HG03354 (cell line): ENCODE data around the gene FOXK2.
"Not testable (repeated sequence)": the region's sequence is repeated elsewhere in the genome, so short reads cannot be mapped to it uniquely, and the experiment has no call there.

ENCODE experiments used
- ATAC-seq: cut with Tn5 transposase; IDR thresholded peaks from one replicate; pipeline ENCODE4 v1.9.1; 2021; ENCODE audit warnings: mild to moderate bottlenecking; ENCODE audit not compliant: unreplicated experiment, poor library complexity, severe bottlenecking

The FOXK2 gene

DNA sequence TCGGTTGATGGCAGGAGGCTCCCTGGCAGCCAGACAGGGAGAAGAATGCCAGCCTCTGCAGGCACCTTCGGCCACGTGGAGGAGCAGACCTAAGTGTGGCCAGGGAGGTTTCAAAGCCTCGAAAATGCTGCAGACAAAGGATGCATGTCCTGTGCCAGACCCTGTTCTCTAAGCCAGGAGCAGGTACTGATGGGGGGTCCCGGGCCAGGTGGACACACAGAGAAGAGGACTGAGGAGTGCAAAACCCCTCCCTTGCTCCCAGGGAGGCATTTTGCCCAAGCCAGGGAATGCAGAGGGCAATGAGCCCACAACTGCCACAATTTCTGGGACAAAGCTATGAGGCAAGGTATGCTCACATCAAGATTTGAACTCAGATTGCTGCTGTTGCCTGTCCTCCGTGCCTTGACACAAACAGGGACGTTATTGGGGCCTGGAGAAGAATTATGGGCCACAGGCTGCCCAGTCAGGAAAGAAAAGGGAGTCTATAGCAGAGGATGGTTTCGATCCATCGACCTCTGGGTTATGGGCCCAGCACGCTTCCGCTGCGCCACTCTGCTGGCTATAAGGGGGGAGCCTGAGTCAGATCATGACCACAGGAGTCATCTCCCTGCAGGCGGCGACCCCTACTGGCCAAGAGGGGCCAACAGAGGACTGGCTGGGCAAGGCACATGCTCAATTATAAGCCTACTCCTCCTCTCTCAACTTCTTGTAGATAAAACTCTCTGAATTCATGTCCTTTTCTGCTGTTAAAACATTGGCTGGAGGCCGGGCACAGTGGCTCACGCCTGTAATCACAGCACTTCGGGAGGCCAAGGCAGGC is 25.1 kb upstream of the FOXK2 start:
- peak; percentile 62 for ATAC-seq

DNA sequence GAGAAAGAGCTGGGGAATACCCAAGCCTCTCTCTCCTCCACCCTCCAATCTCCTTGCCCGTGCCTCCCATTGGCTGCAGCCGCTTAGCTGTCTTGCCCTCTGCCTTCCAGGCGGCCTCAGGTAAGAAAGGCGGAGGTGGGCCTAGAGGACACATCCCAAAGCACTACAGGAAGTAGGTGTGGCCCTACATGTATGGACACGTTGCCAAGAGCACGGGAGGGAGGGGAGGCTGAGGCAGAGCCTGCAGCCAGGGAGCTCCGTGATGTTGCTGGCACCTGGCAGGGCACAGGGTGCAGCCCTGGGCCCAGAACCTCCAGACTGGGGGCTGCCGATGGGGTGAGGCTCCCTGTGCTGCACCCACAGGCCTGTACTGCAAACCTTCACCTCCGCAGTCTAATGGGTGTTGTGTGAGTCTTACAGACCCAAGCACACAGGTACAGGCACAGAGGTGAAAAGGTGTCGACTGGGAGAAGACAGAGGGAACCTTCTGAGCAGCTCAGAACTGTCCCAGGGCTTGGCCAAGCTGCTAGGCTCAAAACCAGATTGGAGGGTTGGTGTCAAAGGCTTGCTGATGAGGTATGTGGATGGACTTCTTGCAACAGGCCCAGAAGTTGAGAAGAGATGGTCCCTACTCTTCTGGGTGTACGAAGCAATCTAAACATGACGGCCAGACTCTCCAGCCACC is 23.5 kb upstream of the FOXK2 start:
- no peak for ATAC-seq

DNA sequence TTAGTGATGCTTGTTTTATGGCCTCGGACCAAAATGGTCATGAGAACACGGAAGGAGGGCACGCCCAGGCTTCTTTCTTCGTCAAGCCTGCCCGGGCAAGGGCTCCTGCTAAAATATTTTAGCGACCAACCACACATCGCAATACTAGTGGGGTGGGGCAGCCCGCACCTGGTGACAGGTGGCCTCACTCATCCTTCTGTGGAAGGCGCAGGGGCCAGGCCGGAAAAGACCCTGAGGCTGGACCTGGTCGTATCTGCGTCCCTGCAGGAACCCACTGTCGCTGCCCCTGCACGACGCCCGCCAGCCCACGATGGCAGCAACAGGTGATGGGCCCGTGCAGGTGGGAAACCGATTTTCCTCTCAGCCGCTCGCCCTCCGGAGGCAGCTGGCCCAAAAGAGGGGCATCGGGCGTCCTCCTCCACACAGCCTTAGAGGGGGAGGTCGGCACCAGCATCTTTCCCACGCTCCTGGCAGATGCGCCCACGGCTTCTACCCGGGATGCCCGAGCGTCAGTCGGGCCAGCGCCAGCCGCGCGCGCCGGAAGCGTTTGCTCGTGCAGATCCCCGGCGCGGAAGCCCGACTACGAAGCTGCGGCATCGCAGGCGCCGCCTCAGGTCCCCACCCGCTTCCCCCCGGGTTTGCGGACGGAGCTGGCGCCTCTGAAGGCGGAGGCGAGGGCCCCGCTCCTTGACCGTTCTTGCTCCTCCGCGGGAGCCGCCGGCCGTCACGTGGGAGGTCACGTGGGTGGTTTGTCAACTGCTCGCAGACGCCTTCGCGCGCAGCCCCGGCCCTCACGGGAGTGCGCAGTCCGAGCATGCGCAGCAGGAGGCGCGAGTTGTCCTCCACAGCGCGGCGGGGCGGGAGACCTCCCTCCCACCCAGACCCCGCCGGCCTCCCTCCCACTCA is 22.8 kb upstream of the FOXK2 start:
- ATAC-seq: peak; percentile 69

DNA sequence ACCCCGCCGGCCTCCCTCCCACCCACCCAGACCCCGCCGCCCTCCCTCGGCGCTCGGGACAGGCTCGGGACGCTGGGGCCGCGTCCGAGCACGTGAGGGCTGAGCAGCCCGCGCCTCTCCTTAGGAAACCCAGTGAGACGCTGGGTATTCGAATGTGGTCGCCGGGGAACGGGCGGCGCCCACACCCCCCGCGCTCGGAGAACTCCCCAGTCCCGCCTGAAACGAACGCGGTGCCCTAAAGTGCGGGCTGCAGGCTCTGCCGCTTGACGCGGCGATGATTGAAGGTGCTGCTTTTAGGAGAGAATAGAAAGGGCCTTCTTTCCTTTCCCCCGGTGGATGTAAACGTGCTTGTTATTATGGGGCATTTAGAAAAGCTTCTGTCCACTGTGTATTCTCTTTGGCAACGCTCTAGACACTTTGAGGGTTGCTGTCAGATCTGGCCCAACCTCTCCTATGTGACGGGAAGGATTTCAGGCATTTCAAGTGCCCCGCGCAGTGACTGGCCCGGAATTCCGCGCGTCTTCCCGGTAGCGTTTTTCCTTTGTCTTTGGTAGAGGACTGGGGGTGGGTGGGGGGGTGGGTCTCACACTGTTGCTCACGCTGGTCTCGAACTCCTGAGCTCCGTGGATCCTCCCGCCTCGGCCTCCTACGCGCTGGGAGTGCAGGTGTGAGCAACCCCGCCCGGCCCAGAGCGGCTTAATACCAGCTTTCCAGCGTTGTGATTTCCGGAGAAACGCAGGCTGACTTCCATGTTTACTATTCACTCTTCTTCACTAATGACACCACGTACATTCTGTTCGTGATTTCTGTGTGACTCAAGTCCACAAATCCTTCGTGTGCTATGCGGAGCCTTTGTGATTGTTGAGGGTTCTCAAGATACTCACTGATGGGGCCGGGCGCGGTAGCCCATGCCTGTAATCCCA is 21.8 kb upstream of the FOXK2 start:
- ATAC-seq: peak; percentile 12

DNA sequence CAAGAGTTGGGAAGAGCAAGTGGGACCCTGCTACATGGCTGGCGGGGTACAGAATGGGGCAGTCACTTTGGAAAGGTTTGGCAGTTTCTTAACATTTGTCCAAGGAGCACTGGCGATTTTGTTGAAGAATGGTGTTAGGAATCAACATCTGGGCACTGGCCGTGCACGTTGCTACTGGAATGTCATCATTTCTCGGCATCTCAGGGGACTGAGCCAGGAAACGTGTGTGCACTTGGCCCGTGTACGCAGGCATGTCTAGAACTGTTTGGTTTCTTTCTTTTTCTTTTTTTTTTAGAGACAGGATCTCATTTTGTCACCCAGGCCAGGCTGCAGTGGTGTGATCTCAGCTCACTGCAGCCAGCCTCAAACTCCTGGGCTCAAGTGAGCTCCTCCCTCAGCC is 17.3 kb upstream of the FOXK2 start:
- ATAC-seq: no peak

DNA sequence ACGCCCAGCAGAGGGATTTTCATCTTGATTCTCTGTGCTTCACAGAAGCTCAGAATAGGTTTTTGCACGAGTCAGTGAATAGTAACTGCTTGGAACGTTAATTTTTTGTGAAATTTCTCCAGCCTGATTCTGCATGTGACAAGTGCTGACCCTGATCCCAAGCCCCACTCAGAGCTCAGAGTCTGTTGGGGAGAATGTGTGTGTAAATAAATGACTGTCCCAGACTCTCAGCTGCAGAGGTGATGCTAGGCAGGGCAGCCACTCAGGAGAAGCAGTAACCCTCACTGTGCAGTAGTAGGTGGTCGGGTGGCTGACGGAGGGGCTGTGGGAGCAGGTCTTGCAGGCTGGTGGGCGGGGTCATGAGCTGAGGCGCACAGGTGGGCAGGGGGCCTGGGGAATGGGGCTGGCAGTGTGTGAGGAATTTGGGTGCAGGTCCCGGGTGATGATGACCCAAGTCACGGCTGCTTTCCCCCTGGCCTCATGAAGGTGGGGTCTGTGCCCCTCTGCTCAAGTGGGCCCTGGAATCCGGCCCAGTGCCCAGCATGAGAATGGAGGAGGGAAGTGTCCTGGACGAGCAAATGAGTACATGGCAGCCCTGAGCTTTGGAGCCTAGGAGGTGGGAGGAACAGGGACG is 16.3 kb upstream of the FOXK2 start:
- no peak for ATAC-seq

DNA sequence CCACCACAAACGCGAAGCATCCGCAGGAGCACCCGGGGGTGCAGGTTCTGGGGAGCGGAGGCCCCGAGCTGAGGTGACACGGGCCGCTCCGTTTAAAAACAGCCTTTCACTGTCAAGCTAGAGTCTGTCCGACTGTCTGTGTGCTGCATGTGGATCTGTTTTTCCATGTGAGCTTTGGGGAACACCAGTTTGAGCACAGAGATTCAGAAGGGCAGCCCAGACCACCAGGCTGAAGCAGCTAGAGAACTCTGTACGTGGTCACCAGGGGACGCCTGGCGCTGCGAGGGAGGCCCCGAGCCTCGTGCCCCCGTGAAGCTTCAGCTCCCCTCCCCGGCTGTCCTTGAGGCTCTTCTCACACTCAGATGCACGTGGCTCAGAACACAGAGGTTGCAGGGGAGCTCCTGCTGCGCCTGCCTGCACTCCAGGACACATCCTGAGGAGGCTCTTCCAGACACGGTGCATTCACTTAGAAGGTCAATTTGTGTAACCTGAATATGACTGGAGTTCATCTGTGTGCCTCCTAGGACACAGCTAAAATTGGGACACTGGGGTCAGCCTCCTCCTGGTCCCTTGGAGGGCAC is 15.7 kb upstream of the FOXK2 start:
- no peak for ATAC-seq

DNA sequence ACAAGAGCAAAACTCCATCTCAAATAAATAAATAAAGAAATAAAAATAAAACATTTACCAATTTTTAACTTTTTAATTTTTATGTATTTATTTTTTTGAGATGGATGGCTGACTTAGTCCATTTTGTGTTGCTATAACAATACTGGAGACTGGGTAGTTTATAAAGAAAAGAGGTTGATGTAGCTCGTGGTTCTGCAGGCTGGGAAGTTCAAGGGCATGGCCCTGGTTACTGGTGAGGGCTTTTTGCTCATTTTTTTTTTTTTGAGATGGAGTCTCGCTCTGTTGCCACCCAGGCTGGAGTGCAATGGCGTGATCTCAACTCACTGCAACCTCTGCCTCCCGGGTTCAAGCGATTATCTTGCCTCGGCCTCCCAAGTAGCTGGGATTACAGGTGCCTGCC is 14.2 kb upstream of the FOXK2 start:
- ATAC-seq: no peak

DNA sequence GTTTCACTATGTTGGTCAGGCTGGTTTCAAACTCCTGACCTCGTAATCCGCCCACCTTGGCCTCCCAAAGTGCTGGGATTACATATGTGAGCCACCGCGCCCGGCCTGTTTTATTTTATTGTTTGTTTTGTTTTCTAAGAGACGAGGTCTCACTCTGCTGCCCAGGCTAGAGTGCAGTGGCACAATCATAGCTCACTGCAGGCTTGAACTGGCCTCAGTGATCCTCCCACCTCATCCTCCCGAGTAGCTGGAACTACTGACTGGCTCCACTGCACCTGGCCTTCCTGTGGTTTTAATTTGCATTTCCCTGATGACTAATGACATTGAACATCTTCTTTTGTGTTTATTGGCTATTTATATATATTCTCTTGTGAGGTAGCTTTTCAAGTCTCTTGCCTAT is 13.1 kb upstream of the FOXK2 start:
- peak; percentile 94 for ATAC-seq

DNA sequence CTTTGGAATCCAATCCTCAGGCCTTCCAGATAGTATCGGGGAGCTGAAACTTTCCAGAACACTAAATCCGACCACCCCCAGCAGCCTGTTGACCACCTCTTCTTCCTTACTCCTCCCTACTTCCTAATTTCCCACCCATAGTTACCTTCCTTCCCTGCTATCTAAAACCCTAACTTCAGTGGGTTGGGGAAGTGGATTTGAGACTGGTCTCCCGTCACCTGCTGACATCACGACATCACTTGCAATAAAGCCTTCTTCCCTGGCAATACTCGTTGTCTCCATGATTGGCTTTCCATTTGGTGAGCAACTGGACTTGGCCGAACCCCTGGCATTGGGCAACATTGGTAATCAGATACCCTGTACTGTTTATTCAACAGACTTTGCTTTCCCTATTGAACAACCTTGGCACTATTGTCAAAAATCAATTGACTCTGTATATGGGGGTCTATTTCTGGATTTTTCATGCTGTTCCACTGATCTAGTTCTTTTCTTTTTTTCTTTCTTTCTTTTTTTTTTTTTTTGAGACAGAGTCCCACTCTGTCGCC is 11.8 kb upstream of the FOXK2 start:
- ATAC-seq: no peak

DNA sequence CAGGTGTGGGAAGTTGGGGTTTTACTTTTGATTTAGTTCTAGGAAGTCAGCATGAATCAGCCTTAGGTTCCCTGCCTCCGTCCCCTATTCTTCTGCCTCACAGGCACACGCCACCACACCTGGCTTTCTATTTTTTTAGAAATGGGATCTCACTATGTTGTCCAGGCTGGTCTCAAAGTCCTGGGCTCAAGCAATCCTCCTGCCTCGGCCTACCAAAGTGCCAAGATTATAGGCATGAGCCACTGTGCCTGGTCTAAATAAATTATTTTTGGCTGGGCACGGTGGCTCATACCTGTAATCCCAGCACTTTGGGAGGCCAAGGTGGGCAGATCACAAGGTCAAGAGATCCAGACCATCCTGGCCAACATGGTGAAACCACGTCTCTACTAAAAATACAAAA is 7.9 kb upstream of the FOXK2 start:
- not testable (repeated sequence) for ATAC-seq

DNA sequence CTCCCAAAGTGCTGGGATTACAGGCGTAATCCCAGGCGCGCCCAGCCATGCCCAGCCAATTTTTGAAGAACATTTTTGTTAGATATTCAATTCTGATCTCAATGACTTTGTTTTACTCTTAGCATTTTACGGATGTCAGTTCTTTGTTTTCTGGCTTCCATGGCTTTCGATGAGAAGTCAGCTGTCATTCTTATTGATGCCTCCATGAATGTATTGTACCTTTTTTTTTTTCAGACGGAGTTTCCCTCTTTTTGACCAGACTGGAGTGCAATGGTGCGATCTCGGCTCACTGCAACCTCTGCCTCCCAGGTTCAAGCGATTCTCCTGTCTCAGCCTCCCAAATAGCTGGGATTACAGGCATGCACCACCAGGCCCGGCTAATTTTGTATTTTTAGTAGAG is 5.7 kb upstream of the FOXK2 start:
- not testable (repeated sequence) for ATAC-seq

DNA sequence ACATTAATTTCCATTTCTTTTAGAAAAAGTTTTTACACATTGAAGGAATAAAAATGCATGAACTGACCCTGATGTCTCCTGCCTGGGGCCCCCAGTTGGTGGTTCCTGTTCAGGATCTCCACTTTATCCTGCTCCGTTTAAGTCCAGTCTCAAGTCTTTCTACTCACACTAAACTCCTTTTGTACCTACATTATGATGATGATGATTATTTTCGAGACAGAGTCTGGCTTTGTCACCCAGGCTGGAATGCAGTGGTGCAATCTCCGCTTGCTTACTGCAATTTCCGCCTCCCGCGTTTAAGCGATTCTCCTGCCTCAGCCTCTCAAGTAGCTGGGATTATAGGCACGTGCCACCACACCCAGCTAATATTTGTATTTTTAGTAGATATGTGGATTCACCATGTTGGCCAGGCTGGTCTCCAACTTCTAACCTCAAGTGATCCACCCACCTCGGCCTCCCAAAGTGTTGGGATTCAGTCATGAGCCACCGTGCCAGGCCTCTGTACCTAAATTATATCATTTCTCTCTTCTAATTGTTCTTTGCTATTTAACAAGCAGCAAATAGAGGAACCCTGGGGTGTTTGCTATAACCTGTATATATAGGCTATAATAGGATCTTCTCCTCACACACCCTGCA is 2.2 kb upstream of the FOXK2 start:
- no peak for ATAC-seq

DNA sequence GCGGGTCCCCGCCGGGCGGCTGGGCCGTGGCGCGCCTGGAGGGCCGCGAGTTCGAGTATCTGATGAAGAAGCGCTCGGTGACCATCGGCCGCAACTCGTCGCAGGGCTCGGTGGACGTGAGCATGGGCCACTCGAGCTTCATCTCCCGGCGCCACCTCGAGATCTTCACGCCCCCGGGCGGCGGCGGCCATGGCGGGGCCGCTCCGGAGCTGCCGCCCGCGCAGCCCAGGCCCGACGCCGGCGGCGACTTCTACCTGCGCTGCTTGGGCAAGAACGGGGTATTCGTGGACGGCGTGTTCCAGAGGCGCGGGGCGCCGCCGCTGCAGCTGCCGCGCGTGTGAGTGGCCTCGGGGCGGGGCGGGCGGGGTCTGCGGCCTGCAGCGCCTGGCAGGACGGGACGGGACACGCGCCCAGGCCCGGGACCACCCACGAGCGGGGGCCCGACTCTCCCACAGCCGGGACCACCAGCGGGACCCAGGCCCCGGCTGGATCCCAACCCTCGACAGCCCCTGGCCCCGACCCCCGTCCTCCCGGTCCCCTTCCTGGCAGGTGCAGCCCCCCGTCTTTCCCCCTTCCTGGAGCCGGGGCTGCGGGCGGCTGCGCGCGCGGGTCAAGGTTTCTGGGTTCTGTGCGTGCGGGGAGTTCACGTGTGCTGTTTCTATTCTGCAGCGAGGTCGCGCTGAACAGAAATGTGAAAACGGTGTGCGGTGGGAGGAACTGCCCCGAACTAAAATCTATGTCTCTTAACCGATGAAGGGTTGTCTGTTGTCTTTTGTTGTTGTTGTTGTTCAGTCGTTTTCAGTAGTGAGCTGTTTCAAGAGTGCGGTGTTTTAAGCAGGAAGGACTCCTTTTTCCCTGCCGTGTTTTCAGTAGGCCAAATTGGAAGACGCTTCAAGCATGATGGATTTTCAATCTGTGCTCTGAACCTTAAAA is 705 bp downstream of the FOXK2 start:
- peak; percentile 29 for ATAC-seq

DNA sequence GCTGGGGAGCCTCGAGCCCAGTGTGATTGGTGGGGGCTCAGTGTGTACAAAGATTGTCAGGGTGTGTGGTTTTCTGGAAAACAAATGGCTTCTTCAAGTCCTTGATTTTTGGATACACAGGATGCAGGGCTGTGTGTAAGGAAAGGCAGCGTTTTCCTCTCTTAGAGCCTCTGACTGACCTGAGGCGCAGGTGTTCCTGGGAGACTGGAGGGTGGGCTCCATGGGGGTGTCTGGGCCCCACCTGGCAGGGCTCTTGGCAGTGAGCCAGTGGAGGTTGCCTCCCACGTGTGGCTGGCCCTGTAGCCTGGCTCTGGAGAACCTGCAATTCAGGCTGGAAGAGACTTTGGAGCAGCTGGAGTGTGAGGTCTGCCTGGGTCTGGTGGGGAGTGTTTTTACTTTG is 5.0 kb downstream of the FOXK2 start:
- ATAC-seq: no peak

DNA sequence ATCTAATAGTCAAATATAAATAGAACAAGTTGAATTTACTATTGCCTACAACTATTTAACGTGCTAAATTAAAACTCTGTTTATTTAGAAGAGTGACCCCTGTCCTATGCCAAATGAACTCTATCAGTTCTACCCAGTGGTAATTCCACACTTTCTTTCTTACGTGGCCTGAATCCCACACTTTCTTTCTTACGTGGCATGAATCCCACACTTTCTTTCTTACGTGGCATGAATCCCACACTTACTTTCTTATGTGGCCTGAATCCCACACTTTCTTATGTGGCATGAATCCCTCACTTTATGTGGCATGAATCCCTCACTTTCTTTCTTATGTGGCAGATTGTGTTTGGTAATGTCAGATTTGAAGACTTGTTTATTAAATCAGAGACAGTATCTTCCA is 6.2 kb downstream of the FOXK2 start:
- no peak for ATAC-seq

DNA sequence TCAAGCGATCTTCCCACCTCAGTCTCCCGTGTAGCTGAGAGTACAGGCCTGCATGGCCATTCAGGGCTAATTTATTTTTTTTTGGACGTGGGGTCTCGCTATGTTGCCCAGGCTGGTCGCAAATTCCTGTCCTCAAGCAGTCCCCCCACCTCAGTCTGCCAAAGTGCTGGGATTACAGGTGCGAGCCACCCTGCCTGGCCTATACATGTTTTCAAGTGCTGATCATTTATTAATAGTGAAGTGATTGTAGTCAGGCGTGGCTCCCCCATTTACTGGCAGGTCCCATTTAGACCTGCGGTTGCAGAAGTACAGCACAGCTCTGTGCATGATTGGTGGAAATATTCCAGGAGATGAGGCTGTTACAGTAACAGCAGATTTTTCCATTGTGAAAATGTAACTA is 8.4 kb downstream of the FOXK2 start:
- no peak for ATAC-seq
